ENCODE measurements around the gene PRSS16.
"Not testable (repeated sequence)": the region's sequence is repeated elsewhere in the genome, so short reads cannot be mapped to it uniquely, and the experiment has no call there.

PRSS16 gene, protein sequence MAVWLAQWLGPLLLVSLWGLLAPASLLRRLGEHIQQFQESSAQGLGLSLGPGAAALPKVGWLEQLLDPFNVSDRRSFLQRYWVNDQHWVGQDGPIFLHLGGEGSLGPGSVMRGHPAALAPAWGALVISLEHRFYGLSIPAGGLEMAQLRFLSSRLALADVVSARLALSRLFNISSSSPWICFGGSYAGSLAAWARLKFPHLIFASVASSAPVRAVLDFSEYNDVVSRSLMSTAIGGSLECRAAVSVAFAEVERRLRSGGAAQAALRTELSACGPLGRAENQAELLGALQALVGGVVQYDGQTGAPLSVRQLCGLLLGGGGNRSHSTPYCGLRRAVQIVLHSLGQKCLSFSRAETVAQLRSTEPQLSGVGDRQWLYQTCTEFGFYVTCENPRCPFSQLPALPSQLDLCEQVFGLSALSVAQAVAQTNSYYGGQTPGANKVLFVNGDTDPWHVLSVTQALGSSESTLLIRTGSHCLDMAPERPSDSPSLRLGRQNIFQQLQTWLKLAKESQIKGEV

DNA sequence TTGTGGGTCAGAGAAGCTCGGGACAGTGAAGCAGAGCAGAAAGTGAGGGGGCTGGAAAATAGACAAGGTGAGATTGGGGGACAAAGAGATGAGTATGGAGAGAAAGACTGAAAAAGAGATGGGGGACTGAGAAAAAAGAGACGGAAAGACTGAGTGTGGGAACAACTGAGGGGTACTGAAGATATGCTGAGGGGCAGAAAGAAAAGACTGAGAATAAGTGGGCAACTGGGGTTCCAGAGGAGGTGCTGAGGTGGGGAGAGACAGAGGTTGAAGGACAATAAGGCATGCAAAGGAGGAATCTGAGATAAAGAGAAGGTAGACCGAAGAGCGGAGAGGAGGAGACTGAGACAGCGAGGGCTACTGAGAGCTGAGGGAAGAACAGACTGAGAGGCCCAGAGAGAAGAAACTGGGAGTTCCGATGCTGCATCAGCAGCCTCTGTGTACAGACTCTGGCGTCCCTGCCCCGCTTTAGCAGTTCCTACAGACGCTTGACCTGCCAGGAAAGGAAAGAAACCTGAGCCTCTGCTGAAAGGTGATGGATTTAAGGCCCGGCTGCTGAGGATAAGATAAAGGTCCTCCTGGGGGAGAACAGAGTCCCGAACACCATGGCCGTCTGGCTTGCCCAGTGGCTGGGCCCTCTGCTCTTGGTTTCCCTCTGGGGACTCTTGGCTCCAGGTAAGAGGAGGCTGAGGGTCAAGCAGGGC, at the start of gene PRSS16:
Gene PRSS16 (plus strand): TSS at position 569 of the 704 bp plus-strand sequence. CDS start 37 bp downstream, at position 606.
- DNase-seq, result no peak

DNA sequence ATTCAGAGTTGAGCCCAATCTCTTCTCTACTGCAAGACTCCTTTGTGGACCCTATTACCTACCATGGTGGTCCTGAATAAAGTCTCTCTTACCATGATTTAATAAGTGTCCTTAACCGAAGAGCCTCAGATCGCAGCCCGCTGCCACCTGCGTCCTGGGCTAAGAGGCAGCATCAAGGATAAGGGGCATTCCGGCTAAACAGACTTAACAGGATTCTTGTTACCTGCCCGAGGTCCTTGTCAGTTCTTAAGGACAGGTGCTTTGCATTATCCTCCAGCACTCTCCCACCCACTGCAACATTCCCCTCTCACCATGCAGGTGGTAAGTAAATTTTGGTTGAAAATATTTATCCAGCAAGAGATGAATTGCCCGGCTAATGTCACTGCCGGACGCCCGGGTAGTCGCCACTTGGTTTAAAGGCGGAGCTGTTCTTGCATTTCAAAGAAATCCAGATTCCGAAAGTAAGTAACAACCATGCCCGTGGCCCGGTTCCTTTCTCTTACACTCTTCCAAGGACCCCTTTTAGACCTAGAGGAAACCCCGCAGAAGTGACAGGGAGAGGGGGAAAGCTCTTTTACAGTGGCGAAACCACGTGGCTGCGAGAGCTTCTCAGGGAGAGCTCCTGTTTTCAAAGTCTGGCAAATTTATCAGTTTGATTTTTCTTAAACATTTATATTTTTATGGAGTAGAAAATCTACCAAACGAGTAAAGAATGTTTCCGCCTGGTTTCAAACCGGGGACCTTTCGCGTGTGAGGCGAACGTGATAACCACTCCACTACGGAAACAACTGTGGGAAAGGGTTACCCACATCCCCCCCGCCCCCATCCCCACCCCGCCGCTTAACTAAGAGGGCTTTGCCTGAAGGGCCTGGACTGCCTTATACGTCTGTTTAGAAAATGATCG, 41.9 kb upstream of the PRSS16 start:
- peak; percentile 17 for DNase-seq

DNA sequence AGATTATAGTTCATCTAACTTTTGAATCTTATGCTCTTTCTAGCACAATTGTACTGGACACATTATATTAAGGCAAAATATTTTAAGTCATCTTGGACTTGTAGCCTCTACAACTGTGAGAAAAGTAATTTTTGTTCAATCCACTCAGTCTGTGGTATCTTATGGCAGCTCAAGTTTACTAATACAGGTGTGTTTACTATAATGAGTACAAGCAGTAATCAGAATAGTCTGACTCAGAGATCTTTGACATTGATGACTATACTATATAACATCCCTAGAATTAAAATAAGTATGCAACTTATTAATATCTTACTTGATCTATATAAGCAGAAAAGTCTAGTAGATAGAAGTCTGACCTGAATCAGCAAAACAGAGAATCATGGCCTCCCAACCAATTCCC, 40.7 kb upstream of the PRSS16 start:
- no peak for DNase-seq

DNA sequence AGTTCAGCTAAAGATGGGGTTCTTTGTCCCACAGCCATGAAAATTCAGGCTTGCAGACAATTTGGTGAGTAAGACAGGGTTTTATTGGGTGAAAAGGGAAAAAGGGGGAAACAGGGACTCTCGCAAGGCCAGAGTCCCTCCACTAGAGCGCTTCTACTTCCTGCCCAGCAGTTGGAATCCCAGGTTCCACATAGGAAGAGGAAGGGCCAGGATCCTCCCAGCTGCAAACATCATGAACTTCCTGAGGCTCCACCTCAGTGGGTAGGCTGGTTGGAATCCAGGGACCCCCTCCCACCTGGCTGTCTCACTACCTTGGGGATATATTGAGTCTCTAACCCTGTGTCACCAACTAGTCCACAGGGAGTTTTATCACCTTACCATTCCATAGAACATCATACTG, 39.5 kb upstream of the PRSS16 start:
- no peak for DNase-seq

DNA sequence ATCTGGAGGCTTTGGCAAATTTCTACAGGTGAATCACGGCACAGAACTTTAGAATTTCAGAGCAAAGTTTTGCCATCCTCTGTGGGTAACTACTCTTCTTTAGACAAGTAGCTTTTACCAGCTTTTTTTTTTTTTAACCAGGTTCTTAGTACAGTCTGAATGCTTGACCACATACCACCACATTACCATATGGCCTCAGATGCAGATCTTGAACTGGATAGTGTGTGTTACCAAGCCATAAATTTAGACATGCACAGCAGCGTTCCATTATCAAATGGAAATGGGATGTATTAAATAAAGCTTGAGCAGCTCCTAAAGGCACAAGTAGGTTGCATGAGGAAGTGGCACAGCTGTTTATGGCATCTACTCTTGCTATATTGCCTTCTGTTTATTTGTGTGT, 38.3 kb upstream of the PRSS16 start:
- no peak for DNase-seq

DNA sequence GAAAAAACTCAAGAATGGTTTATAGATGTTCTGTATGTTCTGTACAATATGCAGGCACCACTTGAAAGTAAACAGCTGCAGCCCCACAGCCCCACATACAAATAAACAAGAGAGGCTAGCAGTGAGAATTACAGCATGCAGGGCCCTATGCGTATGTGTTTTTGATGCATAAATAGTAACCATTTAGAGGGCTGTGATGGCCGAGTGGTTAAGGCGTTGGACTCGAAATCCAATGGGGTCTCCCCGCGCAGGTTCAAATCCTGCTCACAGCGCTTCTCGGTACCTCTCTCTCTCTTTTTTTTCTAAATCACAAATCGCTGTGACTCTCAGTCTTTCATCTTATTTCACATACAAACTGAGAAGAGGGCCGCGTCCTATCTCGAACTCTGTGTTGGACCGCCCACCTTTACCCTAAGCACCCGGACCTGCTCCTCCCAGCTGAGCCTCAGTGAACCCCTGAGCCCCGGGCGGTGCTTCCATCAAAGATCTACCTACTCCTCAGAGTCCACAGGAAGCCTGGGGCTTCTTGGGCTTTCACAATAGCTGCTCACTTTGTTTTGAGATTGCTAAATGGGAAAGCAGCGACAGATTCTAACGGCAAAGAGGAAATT, 37.7 kb upstream of the PRSS16 start:
- no peak for DNase-seq

DNA sequence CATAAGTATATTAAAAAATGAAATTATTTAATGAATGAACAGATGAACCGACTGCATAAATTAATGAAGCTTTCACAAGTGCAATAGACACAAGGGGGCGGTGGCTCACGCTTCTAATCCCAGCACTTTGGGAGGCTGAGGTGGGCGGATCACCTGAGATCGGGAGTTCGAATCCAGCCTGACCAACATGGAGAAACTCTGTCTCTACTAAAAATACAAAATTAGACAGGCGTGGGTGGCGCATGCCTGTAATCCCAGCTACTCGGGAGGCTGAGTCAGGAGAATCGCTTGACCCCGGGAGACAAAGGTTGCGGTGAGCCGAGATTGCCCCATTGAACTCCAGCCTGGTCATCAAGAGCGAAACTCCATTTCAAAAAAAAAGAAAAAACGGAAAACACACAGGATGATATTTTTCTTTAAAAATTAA, 34.4 kb upstream of the PRSS16 start:
- DNase-seq, result not testable (repeated sequence)

DNA sequence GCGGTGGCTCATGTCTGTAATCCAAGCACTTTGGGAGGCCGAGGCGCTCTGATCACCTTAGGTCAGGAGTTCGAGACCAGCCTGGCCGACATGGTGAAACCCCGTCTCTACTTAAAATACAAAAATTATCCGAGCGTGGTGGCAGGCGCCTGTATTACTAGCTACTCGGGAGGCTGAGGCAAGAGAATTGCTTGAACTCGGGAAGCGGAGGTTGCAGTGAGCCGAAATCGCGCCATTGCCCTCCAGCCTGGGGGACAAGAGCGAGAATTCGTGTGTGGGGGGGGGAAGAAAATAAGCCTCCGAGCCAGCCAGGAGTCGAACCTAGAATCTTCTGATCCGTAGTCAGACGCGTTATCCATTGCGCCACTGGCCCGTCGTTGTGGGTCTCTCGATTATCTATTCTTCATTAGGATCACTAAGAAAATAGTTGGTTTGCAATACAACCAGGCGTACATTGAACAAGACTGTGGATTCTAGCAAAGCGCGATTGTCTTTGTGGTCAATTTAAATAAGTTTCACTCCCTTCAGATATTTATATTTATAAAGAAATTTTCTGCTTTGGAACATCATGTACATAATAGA, 33.9 kb upstream of the PRSS16 start:
- DNase-seq, result no peak

DNA sequence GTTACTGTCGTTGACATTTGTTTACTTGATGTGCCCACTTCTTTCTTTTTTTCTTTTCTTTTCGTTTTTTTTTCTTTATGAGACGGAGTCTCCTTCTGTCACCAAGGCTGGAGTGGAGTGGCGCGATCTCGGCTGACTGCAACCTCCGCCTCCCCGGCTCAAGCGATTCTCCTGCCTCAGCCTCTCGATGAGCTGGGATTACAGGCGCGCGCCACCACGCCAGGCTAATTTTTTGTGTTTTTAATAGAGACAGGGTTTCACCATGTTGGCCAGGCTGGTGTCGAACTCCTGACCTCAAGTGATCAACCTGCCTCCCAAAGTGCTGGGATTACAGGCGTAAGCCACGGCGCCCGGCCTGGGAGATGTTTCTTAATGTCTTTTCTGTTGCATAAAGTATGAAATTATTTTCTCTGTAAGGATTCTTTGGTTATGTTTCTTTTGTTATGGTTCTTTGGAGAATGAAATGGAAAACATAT, 33.3 kb upstream of the PRSS16 start:
- DNase-seq, result no peak

DNA sequence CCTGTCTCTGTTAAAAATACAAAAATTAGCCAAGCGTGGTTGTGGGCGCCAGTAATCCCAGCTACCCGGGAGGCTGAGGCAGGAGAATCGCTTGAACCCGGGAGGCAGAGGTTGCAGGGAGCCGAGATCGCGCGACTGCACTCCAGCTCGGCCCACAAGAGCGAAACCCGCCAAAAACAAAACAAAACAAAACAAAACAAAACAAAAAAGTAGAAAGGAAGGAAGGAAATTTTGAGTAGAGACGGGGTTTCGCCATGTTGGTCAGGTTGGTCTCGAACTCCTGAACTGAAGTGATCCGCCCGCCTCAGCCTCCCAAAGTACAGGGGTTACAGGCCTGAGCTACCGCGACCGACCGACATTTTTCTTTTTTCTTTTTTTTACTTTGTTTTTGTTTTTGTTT, 30.6 kb upstream of the PRSS16 start:
- no peak for DNase-seq

DNA sequence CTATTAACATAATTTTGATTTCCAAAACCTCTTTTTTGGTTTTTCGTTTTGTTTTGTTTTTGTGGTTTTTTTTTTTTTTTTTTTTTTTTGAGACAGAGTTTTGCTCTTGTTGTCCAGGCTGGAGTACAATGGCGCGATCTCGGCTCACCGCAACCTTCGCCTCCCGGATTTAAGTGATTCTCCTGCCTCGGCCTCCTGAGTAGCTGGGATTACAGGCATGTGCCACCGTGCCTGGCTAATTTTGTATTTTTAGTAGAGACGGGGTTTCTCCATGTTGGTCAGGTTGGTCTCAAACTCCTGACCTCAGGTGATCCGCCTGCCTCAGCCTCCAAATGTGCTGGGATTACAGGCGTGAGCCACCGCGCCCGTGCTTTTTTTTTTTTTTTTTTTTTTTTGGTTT, 24.5 kb upstream of the PRSS16 start:
- not testable (repeated sequence) for DNase-seq

DNA sequence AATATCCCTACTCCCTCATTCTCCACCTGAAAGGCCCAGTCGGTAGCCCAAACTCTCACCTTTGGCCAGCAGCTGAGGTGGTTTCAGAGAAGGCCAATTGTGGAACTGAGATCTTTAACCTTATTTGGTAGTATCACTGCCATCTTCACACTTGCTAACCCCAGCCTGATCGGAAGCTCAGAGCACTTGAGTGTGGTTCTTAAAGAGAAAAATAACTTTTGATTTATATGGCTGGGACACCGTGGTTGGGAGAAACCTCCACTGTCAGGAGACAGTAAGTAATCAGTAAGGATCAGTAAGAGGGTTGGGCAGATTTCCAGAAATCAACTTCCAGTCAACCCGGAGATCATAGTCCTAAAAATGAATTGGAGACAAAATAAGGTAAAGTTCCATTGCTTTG, 22.8 kb upstream of the PRSS16 start:
- no peak for DNase-seq

DNA sequence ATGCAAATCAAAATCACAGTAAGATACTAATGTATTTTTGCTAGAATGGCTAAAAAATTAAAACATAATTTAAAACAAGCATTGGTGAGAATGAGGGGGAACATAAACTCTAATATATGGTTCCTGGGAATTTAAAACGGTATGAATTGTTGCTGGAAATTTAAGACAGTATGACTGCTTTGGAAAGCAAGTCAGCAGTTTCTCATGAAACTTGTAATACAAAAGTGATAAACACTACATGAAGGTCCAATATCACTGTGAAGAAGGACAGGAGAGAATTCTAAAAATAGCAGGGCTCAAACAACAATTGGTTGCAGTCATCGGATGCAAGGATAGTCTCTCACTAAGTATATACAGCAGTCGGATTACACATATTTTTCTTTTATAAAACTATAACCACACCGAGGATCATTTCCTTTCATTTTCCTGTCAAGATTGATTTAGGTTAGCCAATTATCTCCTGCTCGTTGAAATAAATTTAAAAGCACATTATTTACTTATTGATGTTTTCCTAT, 18.5 kb upstream of the PRSS16 start:
- DNase-seq, result no peak

DNA sequence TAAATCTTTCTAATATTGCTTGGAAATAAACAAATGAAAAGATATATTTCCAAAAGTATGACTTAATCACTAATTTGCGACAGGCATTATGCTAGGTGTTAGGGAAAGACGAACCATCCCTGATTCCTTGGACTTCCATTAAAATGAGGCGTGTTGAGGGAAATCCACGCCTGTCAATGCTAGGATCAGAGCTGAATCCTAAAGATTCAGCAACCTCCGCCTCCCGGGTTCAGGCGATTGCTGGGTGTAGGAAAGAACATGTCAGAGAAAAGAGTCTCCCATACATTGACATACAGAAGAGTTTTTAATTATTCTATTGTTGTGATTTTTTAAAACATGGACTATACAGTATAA, 16.8 kb upstream of the PRSS16 start:
- no peak for DNase-seq

DNA sequence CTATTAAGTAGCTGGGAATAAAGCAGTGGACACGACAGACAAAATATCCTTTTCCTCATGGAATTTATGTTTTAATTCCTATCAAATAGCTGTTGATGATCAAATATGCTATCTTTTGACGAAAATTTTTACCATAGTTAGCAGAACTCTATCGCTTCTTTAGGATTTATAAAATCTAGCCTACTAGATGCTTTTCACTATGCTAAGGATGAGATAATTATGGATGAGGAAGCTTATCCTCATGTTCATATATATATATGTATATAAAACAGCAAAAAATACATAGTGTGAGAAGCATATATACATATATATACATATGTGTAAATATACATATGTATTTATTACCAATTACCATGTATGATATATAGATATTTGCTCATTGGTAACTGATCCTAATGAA, 12.9 kb upstream of the PRSS16 start:
- DNase-seq, result no peak

DNA sequence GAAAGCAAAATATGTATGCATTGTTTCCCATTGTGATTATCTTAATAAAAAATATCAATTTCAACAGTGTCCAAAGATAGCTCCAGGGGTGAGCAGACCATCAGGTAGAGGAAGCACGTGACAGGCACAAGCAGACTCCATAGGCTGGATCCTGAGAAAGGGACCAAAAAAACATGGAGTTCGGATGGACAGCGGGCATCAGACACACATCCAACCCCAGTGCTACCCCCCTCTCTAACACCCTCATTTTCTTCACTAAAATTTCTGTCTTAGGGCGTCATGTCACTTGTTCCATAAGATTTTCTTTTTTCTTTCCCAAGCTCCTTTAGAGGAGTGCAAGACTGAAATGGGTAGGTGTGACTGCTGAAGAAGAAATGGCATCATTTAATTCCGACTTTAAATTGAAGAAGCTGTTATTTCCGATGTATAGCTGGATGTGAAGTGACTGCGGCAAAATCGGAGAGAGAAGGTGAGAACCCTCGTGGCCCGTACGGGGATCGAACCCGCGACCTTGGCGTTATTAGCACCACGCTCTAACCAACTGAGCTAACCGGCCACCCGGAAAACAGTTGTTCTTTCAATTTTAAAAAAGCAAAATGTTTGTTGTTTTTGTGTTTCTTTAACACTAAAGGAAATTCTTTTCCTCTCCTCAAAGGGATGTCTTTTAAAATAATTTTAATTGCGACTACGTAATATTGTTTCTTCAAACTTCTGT, 10.3 kb upstream of the PRSS16 start:
- DNase-seq, result no peak

DNA sequence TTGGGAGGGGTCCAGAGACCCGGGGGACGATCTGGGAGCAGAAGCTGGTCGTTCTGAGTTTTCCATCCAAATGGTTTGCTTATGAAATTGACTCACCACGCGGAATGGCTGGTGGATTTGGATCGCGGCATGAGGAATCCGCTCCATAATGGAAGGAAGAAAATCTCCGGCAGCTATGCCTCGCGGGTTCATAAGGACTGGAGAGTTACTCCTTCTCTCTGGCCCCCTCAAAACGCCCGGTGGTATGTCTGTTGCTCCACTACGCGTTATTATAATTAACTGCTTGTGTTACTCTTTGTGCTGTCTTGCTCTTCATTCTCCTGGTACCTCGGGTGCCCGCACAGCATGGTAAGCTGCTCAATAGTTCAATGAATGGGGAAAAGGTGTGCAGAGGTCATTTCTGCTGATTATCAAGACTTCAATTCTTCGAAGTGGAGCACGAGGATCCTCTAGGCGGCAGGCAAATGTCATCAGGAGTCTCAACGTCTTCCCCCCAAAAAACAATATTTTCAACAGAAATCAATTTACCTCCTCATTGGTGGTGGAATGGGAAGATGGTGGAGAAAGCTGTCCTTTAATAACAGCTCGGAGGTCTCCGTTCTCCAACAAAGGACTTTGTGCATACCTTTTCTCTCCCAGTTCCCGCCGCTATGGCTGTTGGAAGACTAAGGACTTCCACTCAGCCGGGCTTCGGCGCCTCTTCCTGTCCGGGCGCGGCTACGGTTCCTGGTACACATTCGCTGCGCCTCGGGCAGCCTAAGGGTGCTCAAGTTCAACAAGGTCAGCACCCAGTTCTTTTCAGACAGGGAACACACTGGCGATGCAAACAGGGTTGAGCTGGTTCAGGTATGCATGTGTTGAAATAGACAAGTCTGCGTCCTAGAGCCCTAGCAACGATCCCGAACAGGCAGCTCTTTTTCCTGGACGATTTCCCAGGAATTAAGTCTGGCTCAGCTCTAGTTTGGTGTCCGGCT, 9.2 kb upstream of the PRSS16 start:
- DNase-seq, result no peak

DNA sequence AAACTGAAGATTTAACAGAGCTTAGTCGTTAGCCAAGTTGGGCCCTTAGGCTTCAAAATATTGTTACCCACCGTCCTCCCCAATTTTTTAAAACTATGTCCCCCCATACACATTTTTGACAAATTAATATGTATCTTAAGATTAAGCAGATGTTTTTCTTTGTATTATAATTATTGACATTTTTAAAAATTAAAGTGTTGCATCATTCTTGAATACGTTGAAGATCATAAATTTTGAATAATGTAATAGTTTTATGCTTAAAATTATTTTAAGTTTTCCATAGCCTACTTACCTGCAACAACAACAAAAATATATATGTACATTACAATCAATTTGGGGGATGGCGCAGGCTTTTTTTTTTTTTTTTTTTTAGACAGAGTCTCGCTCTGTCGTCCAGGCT, 8.2 kb upstream of the PRSS16 start:
- DNase-seq, result no peak

DNA sequence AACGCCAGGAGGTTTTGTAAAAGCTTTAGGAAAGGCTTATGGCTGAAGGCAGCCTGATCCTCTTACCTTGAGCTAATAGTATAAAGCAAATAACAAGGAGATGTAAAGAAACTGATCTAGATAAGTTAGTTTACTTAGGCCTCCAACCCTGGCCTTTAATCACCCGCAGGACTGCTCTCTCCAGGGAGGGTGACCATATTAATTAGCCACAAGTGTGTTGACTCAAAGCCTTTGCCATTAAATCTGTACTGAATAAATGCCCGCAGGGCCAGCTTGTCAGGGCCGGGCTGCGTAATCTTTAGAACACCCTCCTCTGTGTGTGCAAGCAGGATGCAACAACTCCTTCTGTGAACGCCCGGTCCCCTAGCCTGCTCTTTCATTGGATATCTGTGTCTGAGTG, 6.1 kb upstream of the PRSS16 start:
- DNase-seq, result no peak
